AG04450 (cell line): ENCODE measurements around the gene EPHB2. TPM values are rescaled to one million over a fixed set of nuclear protein-coding genes. Genes with fewer than 3 reads are reported as not detected.

ENCODE experiments used
- CTCF ChIA-PET: fragments of 300-600, 350-600 bp; formaldehyde crosslinking; extraction: SDS; loops from one replicate; lab custom pipeline; 2022; ENCODE audit warnings: antibody characterized with exemption, inconsistent platforms; lab: Charles Lee
- POLR2A ChIA-PET: fragments of 350-600 bp; formaldehyde crosslinking; extraction: SDS; loops from one replicate; lab custom pipeline; 2021; ENCODE audit warnings: antibody characterized with exemption, inconsistent platforms; lab: Yijun Ruan, JAX
- DNase-seq: peaks from one replicate; pipeline ENCODE4 v3.0.0-alpha.2; 2011; ENCODE audit warnings: low read depth, low spot score
- H3K27ac ChIP-seq: one replicate; pipeline ENCODE4 v1.5.1; 2012; ENCODE audit warnings: low read depth, low read length, control low read depth
- H3K27me3 ChIP-seq: one replicate; pipeline ENCODE4 v1.6.0; 2012; ENCODE audit warnings: low read length; ENCODE audit not compliant: control insufficient read depth, insufficient read depth
- H3K4me3 ChIP-seq: 2 replicates; pipeline ENCODE4 v1.5.1; 2011; ENCODE audit warnings: mild to moderate bottlenecking, low read depth, low read length, control low read depth
- H3K9me3 ChIP-seq: 2 replicates; pipeline ENCODE4 v1.5.1; 2012; ENCODE audit warnings: low read length; ENCODE audit not compliant: control insufficient read depth, insufficient read depth
- polyA plus RNA-seq: library from polyadenylated mRNA; depleted of rRNA; stranded (reverse); fragments of >200 nt; gene quantifications from 2 replicates; pipeline ENCODE4 v1.2.3, GENCODE V29; 2011
- TF ChIP-seq, protein P1 (sequence below): IDR thresholded peaks from 2 replicates; pipeline ENCODE4 v1.5.1; 2011; ENCODE audit warnings: low read depth, low read length, control low read depth, inconsistent platforms

Gene EPHB2
- polyA plus RNA-seq, 1 experiment, result 30.9 TPM

DNA sequence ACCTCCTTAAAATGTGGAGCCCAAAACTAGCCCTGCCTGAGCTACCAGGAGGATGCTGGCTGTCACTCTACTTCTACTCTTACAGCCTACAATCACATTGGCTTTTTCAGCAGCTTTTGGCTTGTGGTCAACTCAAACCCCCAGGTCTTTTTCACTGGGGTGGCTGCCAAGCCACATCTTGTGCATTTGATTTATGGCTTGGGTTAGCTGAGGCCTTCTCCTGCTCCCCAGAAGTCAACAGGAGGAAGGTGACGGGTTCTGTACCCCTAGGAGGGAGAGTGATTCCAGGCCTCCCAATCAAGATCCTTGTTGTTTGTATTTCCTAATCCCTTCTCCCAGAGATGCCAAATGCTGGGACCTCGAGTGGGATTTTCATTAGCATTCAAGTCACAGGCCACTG, 137.8 kb downstream of the EPHB2 start:
- POLR2A ChIA-PET, result no interaction called here
- Histone ChIP-seq H3K9me3 (peaks cover 3% of the 10 kb centered on the region; the same call in 1 of the 2 replicates), H3K27ac (no peak overlapping the region), H3K27me3 (no peaks in the 10 kb centered on the region), H3K4me3 (no peak overlapping the region)
- TF ChIP-seq, protein P1, sequence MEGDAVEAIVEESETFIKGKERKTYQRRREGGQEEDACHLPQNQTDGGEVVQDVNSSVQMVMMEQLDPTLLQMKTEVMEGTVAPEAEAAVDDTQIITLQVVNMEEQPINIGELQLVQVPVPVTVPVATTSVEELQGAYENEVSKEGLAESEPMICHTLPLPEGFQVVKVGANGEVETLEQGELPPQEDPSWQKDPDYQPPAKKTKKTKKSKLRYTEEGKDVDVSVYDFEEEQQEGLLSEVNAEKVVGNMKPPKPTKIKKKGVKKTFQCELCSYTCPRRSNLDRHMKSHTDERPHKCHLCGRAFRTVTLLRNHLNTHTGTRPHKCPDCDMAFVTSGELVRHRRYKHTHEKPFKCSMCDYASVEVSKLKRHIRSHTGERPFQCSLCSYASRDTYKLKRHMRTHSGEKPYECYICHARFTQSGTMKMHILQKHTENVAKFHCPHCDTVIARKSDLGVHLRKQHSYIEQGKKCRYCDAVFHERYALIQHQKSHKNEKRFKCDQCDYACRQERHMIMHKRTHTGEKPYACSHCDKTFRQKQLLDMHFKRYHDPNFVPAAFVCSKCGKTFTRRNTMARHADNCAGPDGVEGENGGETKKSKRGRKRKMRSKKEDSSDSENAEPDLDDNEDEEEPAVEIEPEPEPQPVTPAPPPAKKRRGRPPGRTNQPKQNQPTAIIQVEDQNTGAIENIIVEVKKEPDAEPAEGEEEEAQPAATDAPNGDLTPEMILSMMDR, result no peak
- CTCF ChIA-PET, result interaction anchor here (2.5 kb wide), 1 partner anchor 13 kb away, joined by 10 read pairs; no protein-coding TSS in a partner anchor
- no peak for DNase-seq

DNA sequence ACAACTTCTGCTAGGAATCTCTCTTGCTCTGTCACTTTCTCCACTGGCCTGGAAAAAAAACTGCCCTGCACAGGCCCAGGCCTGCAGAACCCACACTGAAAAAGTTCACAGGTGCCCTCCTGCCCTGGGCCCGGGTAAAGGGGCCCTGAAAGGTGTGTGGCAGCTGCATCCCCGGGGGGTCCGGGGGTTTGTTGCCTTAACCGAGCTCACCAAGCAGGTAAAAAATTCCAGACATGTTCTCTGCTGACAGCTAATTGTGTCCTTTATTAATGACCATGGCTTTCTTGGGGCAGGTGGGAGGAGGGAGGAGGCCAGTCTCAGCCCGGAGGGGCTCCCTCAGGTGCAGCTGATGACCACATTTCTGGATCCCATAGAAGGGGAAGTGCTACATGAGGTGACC, 139.1 kb downstream of the EPHB2 start:
- DNase-seq, result no peak
- H3K9me3 ChIP-seq, result peaks cover 3% of the 10 kb centered on the region; the same call in 1 of the 2 replicates
- H3K4me3 ChIP-seq, result no peak overlapping the region
- CTCF ChIA-PET, result interaction anchor here (2.5 kb wide), 1 partner anchor 12 kb away, joined by 10 read pairs; no protein-coding TSS in a partner anchor
- TF ChIP-seq, protein P1, result no peak
- H3K27me3 ChIP-seq, result no peaks in the 10 kb centered on the region
- H3K27ac ChIP-seq, result no peak overlapping the region
- POLR2A ChIA-PET, result no interaction called here

DNA sequence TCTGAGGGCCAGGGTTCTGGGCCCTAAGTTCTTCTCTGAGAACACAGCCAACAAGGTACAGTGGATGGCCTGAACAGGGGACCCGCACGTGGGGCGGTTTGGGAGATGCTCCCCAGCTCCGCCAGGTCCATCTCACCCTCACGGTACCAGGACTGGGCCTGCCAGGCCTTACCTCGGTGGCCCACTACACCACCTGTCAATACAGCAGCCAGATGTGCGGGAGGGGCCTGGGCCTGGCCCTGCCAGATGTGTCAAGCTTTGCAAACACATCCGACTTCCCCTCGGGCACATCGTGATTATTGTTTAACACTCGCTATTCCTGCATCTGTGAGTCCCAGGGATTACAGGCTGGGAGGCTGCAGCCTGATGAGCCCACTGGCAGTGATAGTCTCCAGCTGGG, 139.6 kb downstream of the EPHB2 start:
- ChIA-PET POLR2A (interaction anchor here (1.3 kb wide), 1 partner anchor 12 kb away, joined by 3 read pairs; no protein-coding TSS in a partner anchor), CTCF (interaction anchor here (4.2 kb wide), 1 partner anchor 12 kb away, joined by 17 read pairs; no protein-coding TSS in a partner anchor)
- Histone ChIP-seq H3K27ac (no peak overlapping the region), H3K27me3 (no peaks in the 10 kb centered on the region), H3K9me3 (peaks cover 3% of the 10 kb centered on the region; the same call in 1 of the 2 replicates), H3K4me3 (no peak overlapping the region)
- TF ChIP-seq, protein P1, result no peak
- no peak for DNase-seq

DNA sequence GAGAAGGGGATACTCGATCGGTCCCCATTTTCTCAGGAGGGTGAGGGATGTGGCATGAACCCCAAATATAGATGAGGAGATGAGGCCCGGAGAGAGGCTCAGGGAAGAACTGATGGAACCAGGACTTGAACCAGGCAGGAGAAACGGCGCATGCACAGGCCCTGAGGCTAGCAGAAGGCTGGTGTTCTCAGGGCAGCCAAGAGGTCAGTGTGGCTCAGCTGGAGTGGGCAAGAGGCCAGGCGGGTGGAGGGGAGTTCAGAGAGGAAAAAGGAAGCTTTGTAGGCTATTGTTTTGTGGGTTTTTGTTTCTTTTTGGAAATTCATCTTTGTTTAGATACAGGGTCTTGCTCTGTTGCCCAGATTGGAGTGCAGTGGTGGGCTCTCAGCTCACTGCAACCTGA, 140.0 kb downstream of the EPHB2 start:
- CTCF ChIA-PET, result interaction anchor here (4.2 kb wide), 1 partner anchor 12 kb away, joined by 17 read pairs; no protein-coding TSS in a partner anchor
- TF ChIP-seq, protein P1, result no peak
- Histone ChIP-seq H3K27ac (no peak overlapping the region), H3K4me3 (no peak overlapping the region), H3K9me3 (peaks cover 3% of the 10 kb centered on the region; the same call in 1 of the 2 replicates), H3K27me3 (no peaks in the 10 kb centered on the region)
- no peak for DNase-seq
- POLR2A ChIA-PET, result interaction anchor here (1.3 kb wide), 1 partner anchor 11 kb away, joined by 3 read pairs; no protein-coding TSS in a partner anchor

DNA sequence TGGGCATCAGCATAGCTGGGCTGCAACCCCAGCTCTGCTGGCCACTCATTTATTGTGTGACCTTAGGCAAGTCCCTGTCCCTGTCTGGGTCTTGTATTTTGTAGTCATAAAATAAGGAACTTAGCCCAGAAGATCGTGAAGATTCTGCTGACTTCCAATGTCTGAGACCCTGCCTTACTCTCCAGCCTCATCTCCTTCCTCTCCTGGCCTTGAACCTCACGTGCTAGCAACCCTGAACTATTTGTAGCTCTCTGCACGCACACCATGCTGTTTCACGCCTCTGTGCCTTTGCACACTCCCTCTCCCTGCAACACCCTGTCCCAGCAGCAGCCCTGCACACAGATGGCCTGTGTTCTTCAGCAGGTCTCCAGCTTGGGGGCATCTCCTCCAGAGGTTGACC, 140.9 kb downstream of the EPHB2 start:
- H3K27me3 ChIP-seq, result no peaks in the 10 kb centered on the region
- H3K9me3 ChIP-seq, result peaks cover 3% of the 10 kb centered on the region; the same call in 1 of the 2 replicates
- TF ChIP-seq, protein P1, result no peak
- H3K27ac ChIP-seq, result no peak overlapping the region
- CTCF ChIA-PET, result interaction anchor here (1.2 to 4.2 kb wide), 2 partner anchors 11 to 147 kb away, joined by 5 to 17 read pairs; no protein-coding TSS in a partner anchor
- POLR2A ChIA-PET, result interaction anchor here (1.3 kb wide), 1 partner anchor 10 kb away, joined by 3 read pairs; no protein-coding TSS in a partner anchor
- H3K4me3 ChIP-seq, result no peak overlapping the region
- DNase-seq, result no peak
